Activated naive CD8-positive, alpha-beta T cell (primary cell): ENCODE data around the gene EHBP1L1.

Experiments
- H3K27ac Mint-ChIP-seq: one replicate; pipeline ENCODE4 v1.8.0; 2021; ENCODE audit warnings: mixed read lengths
- H3K27me3 Mint-ChIP-seq: one replicate; pipeline ENCODE4 v1.8.0; 2021; ENCODE audit warnings: mixed read lengths
- H3K36me3 Mint-ChIP-seq: one replicate; pipeline ENCODE4 v1.8.0; 2021; ENCODE audit warnings: mixed read lengths
- H3K4me1 Mint-ChIP-seq: one replicate; pipeline ENCODE4 v1.8.0; 2021; ENCODE audit warnings: low read depth, mixed read lengths
- H3K4me3 Mint-ChIP-seq: one replicate; pipeline ENCODE4 v1.8.0; 2021; ENCODE audit warnings: mild to moderate bottlenecking, mixed read lengths
- H3K9me3 Mint-ChIP-seq: one replicate; pipeline ENCODE4 v1.8.0; 2021; ENCODE audit warnings: low read depth, mixed read lengths

Gene EHBP1L1

DNA sequence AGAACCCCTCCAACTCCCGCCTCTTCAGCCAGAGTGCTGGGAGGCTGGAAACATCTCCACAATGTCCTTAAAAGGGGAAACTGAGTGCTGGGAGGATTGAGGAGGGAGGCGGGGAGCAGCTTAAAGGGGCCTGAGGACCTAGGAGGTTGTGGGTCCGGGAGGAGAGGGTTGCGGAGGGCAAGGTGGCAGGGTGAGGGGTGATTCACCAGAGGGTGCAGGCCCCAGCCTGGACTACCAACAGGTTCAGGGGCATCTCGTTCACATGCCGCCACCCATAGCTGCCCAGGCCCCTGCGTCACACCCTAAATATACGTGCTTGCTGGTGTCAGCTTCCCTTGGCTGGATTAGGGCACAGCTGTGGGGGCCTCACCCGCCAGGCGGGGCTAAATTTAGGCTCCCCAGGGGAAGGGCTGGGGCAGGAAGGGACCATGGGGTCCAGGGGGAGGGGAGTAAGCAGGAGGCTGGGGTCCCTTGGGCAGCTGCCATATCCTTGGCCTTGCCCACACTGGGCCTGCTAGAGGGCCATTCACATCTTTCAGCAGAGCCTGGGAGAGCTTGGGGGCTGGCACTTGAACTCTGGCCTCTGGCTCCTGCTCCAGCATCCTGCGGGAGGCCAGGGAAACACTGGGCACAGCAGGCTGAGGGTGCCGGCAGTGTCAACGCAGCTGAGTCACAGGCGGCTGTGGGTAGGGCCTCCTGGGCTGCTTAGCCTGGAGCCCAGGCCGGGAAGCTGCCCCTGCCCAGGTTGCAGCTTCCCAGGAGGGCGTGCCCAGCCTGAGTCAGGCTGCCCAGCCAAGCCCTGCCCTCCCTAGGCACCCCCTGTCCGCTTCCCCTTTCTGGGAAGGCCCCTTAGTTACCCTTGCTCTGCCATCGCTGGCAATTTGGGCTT, 1.3 kb downstream of the EHBP1L1 start:
- H3K4me3 Mint-ChIP-seq, result peak overlapping the region; percentile 85
- no peaks in the 10 kb centered on the region for H3K27me3 Mint-ChIP-seq
- H3K27ac Mint-ChIP-seq, result peak overlapping the region; percentile 72
- H3K9me3 Mint-ChIP-seq, result no peaks in the 10 kb centered on the region
- H3K4me1 Mint-ChIP-seq, result peaks cover 40% of the 10 kb centered on the region
- H3K36me3 Mint-ChIP-seq, result peaks cover 2% of the 10 kb centered on the region

DNA sequence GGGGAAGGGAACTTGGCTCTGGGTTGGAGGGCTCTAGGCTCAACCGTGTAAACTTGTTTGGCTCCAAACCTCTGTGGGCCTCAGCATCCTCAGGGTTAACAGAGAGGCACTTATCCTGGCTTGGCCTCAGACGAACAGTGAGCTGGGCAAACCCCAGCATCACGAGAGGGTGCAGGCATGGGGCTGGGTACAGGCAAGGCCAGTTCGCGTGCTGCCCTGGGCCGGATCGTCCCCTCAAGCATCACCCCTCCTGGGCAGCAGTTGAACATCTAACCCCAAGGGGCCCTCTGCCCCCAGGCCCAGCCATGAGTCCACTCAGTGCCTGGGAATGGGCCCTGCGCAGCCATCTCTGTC, 1.9 kb downstream of the EHBP1L1 start:
- H3K9me3 Mint-ChIP-seq, result no peaks in the 10 kb centered on the region
- peaks cover 2% of the 10 kb centered on the region for H3K36me3 Mint-ChIP-seq
- peak overlapping the region; percentile 55 for H3K4me3 Mint-ChIP-seq
- H3K4me1 Mint-ChIP-seq, result peaks cover 37% of the 10 kb centered on the region
- H3K27me3 Mint-ChIP-seq, result no peaks in the 10 kb centered on the region
- no peak overlapping the region for H3K27ac Mint-ChIP-seq

GRCh38 chr11:65578134-65578533, 2.3 kb downstream of the EHBP1L1 start:
- no peaks in the 10 kb centered on the region for H3K36me3 Mint-ChIP-seq
- peaks cover 35% of the 10 kb centered on the region for H3K4me1 Mint-ChIP-seq
- peak overlapping the region; percentile 68 for H3K4me3 Mint-ChIP-seq
- no peaks in the 10 kb centered on the region for H3K27me3 Mint-ChIP-seq
- peak overlapping the region; percentile 76 for H3K27ac Mint-ChIP-seq
- no peaks in the 10 kb centered on the region for H3K9me3 Mint-ChIP-seq

DNA sequence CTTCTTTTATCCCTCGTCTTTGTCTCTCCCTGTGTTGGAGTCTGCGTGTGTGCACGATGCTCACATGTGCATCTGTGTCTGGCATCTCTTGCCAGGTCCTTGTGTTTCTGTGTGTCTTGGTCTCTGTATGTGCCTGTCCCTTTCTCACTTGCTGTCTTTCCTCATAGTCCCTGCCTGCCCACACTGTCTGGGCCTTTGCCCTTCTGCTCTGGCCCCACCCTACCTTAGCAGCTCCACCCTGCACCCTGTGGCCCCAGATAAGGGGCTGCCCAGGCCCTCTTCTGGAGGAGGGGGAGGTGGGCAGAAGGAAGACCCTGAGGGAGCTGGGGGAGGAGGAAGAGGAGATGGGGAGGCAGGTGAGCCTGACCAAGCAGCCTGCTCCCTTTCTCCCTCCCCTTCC, 2.8 kb downstream of the EHBP1L1 start:
- H3K27ac Mint-ChIP-seq, result peak overlapping the region; percentile 76
- H3K36me3 Mint-ChIP-seq, result no peaks in the 10 kb centered on the region
- H3K4me3 Mint-ChIP-seq, result peak overlapping the region; percentile 68

GRCh38 chr11:65579291-65579690, 3.4 kb downstream of the EHBP1L1 start:
- Mint-ChIP-seq H3K27ac (no peak overlapping the region), H3K4me3 (no peak overlapping the region), H3K27me3 (no peaks in the 10 kb centered on the region), H3K9me3 (no peaks in the 10 kb centered on the region), H3K4me1 (peaks cover 26% of the 10 kb centered on the region), H3K36me3 (no peaks in the 10 kb centered on the region)

More for the DNA sequence above, 2.8 kb downstream of the EHBP1L1 start:
- no peaks in the 10 kb centered on the region for H3K9me3 Mint-ChIP-seq
- peaks cover 30% of the 10 kb centered on the region for H3K4me1 Mint-ChIP-seq
- no peaks in the 10 kb centered on the region for H3K27me3 Mint-ChIP-seq

GRCh38 chr11:65580031-65580692, 4.3 kb downstream of the EHBP1L1 start:
- no peaks in the 10 kb centered on the region for H3K36me3 Mint-ChIP-seq
- H3K27ac Mint-ChIP-seq, result no peak overlapping the region
- H3K27me3 Mint-ChIP-seq, result no peaks in the 10 kb centered on the region
- peaks cover 22% of the 10 kb centered on the region for H3K4me1 Mint-ChIP-seq
- no peaks in the 10 kb centered on the region for H3K9me3 Mint-ChIP-seq
- H3K4me3 Mint-ChIP-seq, result no peak overlapping the region

- H3K36me3 Mint-ChIP-seq, result no peaks in the 10 kb centered on the region
Observed at GRCh38 chr11:65580756-65581155, 4.9 kb downstream of the EHBP1L1 start.

DNA sequence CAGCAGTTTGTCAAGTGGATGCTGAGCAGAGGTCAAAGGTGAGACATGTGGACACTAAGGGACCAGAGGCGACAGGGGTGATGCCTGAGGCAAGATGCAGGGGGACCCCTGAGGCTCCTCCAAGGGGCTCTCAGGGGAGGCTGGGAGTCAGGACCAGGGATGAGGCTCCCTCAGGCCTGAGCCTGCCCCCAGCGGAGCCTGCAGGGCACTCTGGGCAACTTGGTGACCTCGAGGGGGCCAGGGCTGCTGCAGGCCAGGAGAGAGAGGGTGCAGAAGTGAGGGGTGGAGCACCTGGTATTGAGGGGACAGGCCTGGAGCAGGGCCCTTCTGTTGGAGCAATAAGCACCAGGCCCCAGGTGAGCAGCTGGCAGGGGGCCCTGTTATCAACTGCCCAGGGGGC, 6.1 kb downstream of the EHBP1L1 start:
- peaks cover 17% of the 10 kb centered on the region for H3K4me1 Mint-ChIP-seq
- no peak overlapping the region for H3K4me3 Mint-ChIP-seq
- no peaks in the 10 kb centered on the region for H3K36me3 Mint-ChIP-seq
- no peak overlapping the region for H3K27ac Mint-ChIP-seq
- H3K27me3 Mint-ChIP-seq, result no peaks in the 10 kb centered on the region
- no peaks in the 10 kb centered on the region for H3K9me3 Mint-ChIP-seq

More at GRCh38 chr11:65580756-65581155, 4.9 kb downstream of the EHBP1L1 start:
- peaks cover 17% of the 10 kb centered on the region for H3K4me1 Mint-ChIP-seq
- no peaks in the 10 kb centered on the region for H3K9me3 Mint-ChIP-seq
- H3K27me3 Mint-ChIP-seq, result no peaks in the 10 kb centered on the region
- no peak overlapping the region for H3K4me3 Mint-ChIP-seq
- H3K27ac Mint-ChIP-seq, result no peak overlapping the region

DNA sequence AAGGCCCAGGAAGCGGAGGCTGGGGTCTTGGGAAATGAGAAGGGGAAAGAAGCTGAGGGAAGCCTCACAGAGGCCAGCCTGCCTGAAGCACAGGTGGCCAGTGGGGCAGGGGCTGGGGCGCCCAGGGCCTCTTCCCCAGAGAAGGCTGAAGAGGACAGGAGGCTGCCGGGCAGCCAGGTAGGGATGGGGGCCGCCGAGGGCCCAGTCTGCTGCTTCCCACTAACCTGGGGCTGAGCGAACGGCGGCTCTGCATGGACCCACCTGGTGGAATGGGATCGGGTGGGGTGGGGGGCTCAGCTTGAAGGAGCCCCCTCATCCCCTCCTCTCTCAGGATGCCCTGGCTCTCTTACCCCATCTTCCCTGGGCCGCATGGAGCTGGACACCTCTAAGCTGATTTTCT, 7.7 kb downstream of the EHBP1L1 start:
- no peak overlapping the region for H3K4me3 Mint-ChIP-seq
- no peak overlapping the region for H3K27ac Mint-ChIP-seq
- H3K27me3 Mint-ChIP-seq, result no peaks in the 10 kb centered on the region
- H3K9me3 Mint-ChIP-seq, result no peaks in the 10 kb centered on the region
- peaks cover 20% of the 10 kb centered on the region for H3K4me1 Mint-ChIP-seq
- H3K36me3 Mint-ChIP-seq, result no peaks in the 10 kb centered on the region

DNA sequence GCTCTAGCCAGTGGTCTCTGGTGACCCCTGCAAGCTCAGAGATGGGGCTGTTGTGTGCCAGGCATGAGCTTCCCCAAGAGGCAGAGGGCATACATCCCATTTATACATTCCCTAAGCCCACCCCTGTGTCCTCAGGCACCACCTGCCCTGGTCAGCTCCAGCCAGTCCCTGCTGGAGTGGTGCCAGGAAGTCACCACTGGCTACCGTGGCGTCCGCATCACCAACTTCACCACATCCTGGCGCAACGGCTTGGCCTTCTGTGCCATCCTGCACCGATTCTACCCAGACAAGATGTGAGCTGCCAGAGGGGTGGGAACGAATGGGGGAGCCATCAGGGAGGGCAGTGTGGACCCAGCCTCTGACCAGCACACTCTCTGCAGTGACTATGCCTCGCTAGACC, 8.3 kb downstream of the EHBP1L1 start:
- Mint-ChIP-seq H3K27me3 (no peaks in the 10 kb centered on the region), H3K9me3 (no peaks in the 10 kb centered on the region), H3K36me3 (no peaks in the 10 kb centered on the region), H3K27ac (no peak overlapping the region), H3K4me3 (no peak overlapping the region), H3K4me1 (peaks cover 23% of the 10 kb centered on the region)

GRCh38 chr11:65584723-65585171, 8.9 kb downstream of the EHBP1L1 start:
- H3K27me3 Mint-ChIP-seq, result no peaks in the 10 kb centered on the region
- no peaks in the 10 kb centered on the region for H3K36me3 Mint-ChIP-seq
- H3K9me3 Mint-ChIP-seq, result no peaks in the 10 kb centered on the region
- no peak overlapping the region for H3K4me3 Mint-ChIP-seq
- no peak overlapping the region for H3K27ac Mint-ChIP-seq
- H3K4me1 Mint-ChIP-seq, result peaks cover 26% of the 10 kb centered on the region

DNA sequence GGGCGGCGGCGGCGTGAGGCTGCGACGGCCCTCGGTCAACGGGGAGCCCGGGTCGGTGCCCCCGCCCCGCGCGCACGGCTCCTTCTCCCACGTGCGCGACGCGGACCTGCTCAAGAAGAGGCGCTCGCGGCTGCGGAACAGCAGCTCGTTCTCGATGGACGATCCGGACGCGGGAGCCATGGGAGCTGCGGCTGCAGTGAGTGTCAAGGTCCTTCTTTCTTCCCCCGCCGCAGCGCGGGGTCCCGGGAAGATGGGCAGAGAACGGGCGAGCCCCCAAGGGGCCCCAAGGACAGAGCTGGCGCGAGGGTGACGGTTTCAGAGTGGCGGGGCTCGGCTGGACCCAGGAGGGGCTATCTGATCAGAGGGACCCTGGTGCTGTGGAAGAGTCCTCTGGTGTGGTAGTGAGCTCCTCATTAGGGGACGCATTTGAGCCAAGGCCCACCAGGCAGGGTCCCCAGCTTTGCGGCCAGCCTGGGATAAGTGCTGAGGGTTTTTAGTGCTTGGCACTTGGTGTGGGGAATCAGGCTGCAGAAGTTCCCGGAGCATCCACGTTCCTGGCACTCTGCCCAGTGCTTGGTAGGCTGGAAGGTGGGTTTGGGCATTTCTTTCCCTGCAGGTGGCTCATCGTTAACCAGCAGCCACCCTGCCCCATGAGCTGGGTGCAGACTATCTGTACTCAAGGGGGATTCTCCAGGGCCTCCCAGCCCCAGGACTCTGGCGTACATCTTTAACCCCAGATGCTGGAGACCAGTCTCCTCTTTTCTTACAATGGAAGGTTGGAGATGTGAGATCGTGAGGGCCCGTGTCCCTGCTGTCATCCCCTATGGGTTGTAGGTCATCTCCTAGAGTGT, 9.8 kb downstream of the EHBP1L1 start:
- H3K36me3 Mint-ChIP-seq, result no peaks in the 10 kb centered on the region
- H3K4me1 Mint-ChIP-seq, result peaks cover 27% of the 10 kb centered on the region
- H3K27me3 Mint-ChIP-seq, result no peaks in the 10 kb centered on the region
- H3K27ac Mint-ChIP-seq, result no peak overlapping the region
- H3K4me3 Mint-ChIP-seq, result no peak overlapping the region
- no peaks in the 10 kb centered on the region for H3K9me3 Mint-ChIP-seq

GRCh38 chr11:65586247-65586630, 10.4 kb downstream of the EHBP1L1 start:
- Mint-ChIP-seq H3K27me3 (no peaks in the 10 kb centered on the region), H3K9me3 (no peaks in the 10 kb centered on the region), H3K36me3 (no peaks in the 10 kb centered on the region), H3K4me1 (peaks cover 27% of the 10 kb centered on the region), H3K4me3 (no peak overlapping the region), H3K27ac (peak overlapping the region; percentile 28)

GRCh38 chr11:65586676-65587075, 10.8 kb downstream of the EHBP1L1 start:
- no peaks in the 10 kb centered on the region for H3K9me3 Mint-ChIP-seq
- H3K36me3 Mint-ChIP-seq, result no peaks in the 10 kb centered on the region
- peak overlapping the region; percentile 28 for H3K27ac Mint-ChIP-seq
- peaks cover 27% of the 10 kb centered on the region for H3K4me1 Mint-ChIP-seq
- H3K4me3 Mint-ChIP-seq, result no peak overlapping the region
- no peaks in the 10 kb centered on the region for H3K27me3 Mint-ChIP-seq
